ENCODE results near the gene HPSE2. TPM values are rescaled to one million over a fixed set of nuclear protein-coding genes. Genes with fewer than 3 reads are reported as not detected.

HPSE2 gene
- total and polyA plus RNA-seq, 2 of the 8 experiments (the other 6 are each of a cell fraction or from before 2014, with no cell fraction given), result 0.41 to 0.58 TPM

GRCh38 chr10:98684019-98684899 lies 551.4 kb downstream of the HPSE2 start:
- Histone ChIP-seq H4K5ac (ENCODE audit: insufficient read length, low read depth, low read length) (no peak overlapping the region), H4K20me1 (replicated peaks in 1 of 2; ENCODE audit: control insufficient read depth in 1 of 2, insufficient read depth in 2 of 2, low read length in 2 of 2) (no peaks in the 10 kb centered on the region), H2BK12ac (ENCODE audit: low read depth, low read length) (no peak overlapping the region), H3K36me3 (ENCODE audit: control insufficient read depth in 2 of 4, insufficient read depth in 4 of 4, low read length in 3 of 4) (no peaks in the 10 kb centered on the region), H3K4ac (replicated peaks; ENCODE audit: insufficient read length, low read depth, low read length) (no peak overlapping the region), H3K4me3 (ENCODE audit: extremely low read depth in 1 of 4, insufficient read depth in 2 of 4, low read depth in 3 of 4, low read length in 4 of 4) (no peak overlapping the region), H3K27ac (ENCODE audit: low read depth, low read length) (no peak overlapping the region), H3K18ac (ENCODE audit: extremely low read depth, low read length) (no peak overlapping the region), H4K91ac (replicated peaks; ENCODE audit: insufficient read length, low read length) (no peak overlapping the region), H3K4me1 (replicated peaks in 1 of 4; ENCODE audit: control insufficient read depth in 3 of 4, insufficient read depth in 4 of 4, low read length in 3 of 4) (no peaks in the 10 kb centered on the region), H3K56ac (replicated peaks; ENCODE audit: insufficient read length, low read depth, low read length) (no peak overlapping the region), H2BK15ac (ENCODE audit: low read length) (no peak overlapping the region), H3K79me1 (ENCODE audit: low read depth, low read length) (no peaks in the 10 kb centered on the region), H2BK20ac (ENCODE audit: low read length) (no peak overlapping the region), H3K23ac (ENCODE audit: insufficient read length) (no peak overlapping the region), H3K27me3 (replicated peaks in 1 of 4; ENCODE audit: control insufficient read depth in 3 of 4, extremely low read depth in 1 of 4, insufficient read depth in 3 of 4, low read length in 3 of 4) (no peaks in the 10 kb centered on the region), H2BK120ac (replicated peaks; ENCODE audit: low read depth, low read length) (no peak overlapping the region), H3K4me2 (ENCODE audit: insufficient read depth in 1 of 2, low read depth in 2 of 2, low read length in 2 of 2) (no peak overlapping the region), H3K9ac (replicated peaks in 1 of 4; ENCODE audit: extremely low read depth in 1 of 4, low read depth in 3 of 4, low read length in 3 of 4) (no peak overlapping the region), H3K14ac (ENCODE audit: insufficient read length) (no peak overlapping the region), H2AK5ac (ENCODE audit: low read depth, low read length) (no peak overlapping the region), H2AFZ (ENCODE audit: low read length) (peak overlapping the region; percentile 50; the same call in 1 of the 2 replicates), H3K23me2 (ENCODE audit: low read depth, low read length) (no peaks in the 10 kb centered on the region), H3K9me3 (ENCODE audit: insufficient read depth in 2 of 2, low read depth in 1 of 2, low read length in 1 of 2) (peaks cover 0 to 3% of the 10 kb centered on the region in 2 experiments; a peak in 3 of 4 replicates), H3K79me2 (ENCODE audit: control insufficient read depth in 1 of 2, insufficient read depth in 2 of 2, low read length in 2 of 2) (no peaks in the 10 kb centered on the region), H4K8ac (ENCODE audit: extremely low read depth, insufficient read depth, low read length) (no peak overlapping the region), H2BK5ac (ENCODE audit: low read depth, low read length) (no peak overlapping the region)
- FAIRE-seq (no peak), DNase-seq (ENCODE audit: low read depth in 1 of 2, low spot score in 2 of 2) (no peak)
- ChIA-PET CTCF (ENCODE audit: partially characterized antibody) (interaction anchor here (0.6 kb wide), 1 partner anchor 64 kb away, joined by 3 read pairs; no protein-coding TSS in a partner anchor), POLR2A (ENCODE audit: partially characterized antibody) (no interaction called here)
- WGBS, 2 experiments (ENCODE audit: extremely low coverage in 1 of 2, insufficient coverage in 1 of 2, insufficient read length in 1 of 2, insufficient replicate concordance in 2 of 2, low coverage in 1 of 2, low lambda C conversion rate in 2 of 2, missing lambda C conversion rate in 1 of 2), result 61% methylated on average over 3 of the region's 3 CpGs; no CpG with 5 or more reads in 1 of the 2 experiments
- TF ChIP-seq EP300 (IDR thresholded peaks at IDR 0.05; ENCODE audit: borderline replicate concordance in 1 of 2, low read depth in 2 of 2, low read length in 2 of 2), result no peak
- TF ChIP-seq BCL11A (IDR thresholded peaks at IDR 0.05; ENCODE audit: low read depth in 2 of 2, low read length in 2 of 2), result no peak
- no peak for TF ChIP-seq HDAC6 (IDR thresholded peaks at IDR 0.05; ENCODE audit: low read depth, low read length)
- no peak for TF ChIP-seq TAF7 (optimal IDR thresholded peaks at IDR 0.05; ENCODE audit: borderline replicate concordance, low read depth, low read length)
- TF ChIP-seq SAP30 (IDR thresholded peaks at IDR 0.05; ENCODE audit: insufficient read depth, insufficient replicate concordance, low read length), result no peak
- no peak for TF ChIP-seq SP1 (IDR thresholded peaks at IDR 0.05; ENCODE audit: low read depth, low read length)
- TF ChIP-seq PHF8 (conservative IDR thresholded peaks at IDR 0.05; ENCODE audit: low read depth, low read length), result no peak
- TF ChIP-seq POU5F1 (IDR thresholded peaks at IDR 0.05; ENCODE audit: low read depth, low read length), result no peak
- no peak for TF ChIP-seq FOSL1 (IDR thresholded peaks at IDR 0.05; ENCODE audit: insufficient read depth, low read depth, low read length)
- TF ChIP-seq RAD21 (IDR thresholded peaks at IDR 0.05 in 1 of 2, conservative IDR thresholded peaks at IDR 0.05 in 1 of 2; ENCODE audit: low read depth in 2 of 2, low read length in 2 of 2), result no peak

All from H1 (cell line).